Panc1 (cell line): ENCODE data around the gene CEPT1. TPM values are rescaled to one million over a fixed set of nuclear protein-coding genes. Genes with fewer than 3 reads are reported as not detected.

ENCODE experiments used
- ATAC-seq: fragments of 200-7000 bp; cut with Tn5 transposase; 2 replicates; pipeline ENCODE4 v1.9.1; 2020; ENCODE audit warnings: mild to moderate bottlenecking, moderate library complexity
- BruUV-seq: library from RNA; stranded (reverse); fragments of 400-500 nt; replicated peaks from 2 replicates; lab custom pipeline; 2021; lab: Mats Ljungman, UMichigan
- CTCF ChIA-PET: fragments of 300-600 bp; sonication (Branson Sonifier 250); formaldehyde crosslinking; loops from one replicate; lab custom pipeline; 2022; ENCODE audit warnings: antibody characterized with exemption; lab: Charles Lee
- POLR2A ChIA-PET: fragments of 300-600 bp; sonication (Branson Sonifier 250); formaldehyde crosslinking; loops from one replicate; lab custom pipeline; 2022; ENCODE audit warnings: antibody characterized with exemption; lab: Charles Lee
- DNase-seq: peaks from one replicate; pipeline ENCODE4 v3.0.0-alpha.2; 2010; ENCODE audit warnings: low read depth, low spot score
- H3K27ac ChIP-seq: 2 replicates; pipeline ENCODE4 v1.5.1; 2011; ENCODE audit warnings: mild to moderate bottlenecking, low read length, inconsistent platforms
- H3K27me3 ChIP-seq: fragments of 200-500 bp; sonication (Bioruptor generic); 2 replicates; pipeline ENCODE4 v1.6.0; 2014; ENCODE audit warnings: low read length, inconsistent platforms; ENCODE audit not compliant: control insufficient read depth, insufficient read depth
- H3K36me3 ChIP-seq: fragments of 200-500 bp; sonication (Bioruptor generic); 2 replicates; pipeline ENCODE4 v1.5.1; 2014; ENCODE audit warnings: inconsistent platforms, mild to moderate bottlenecking, low read length, moderate library complexity; ENCODE audit not compliant: control insufficient read depth, insufficient read depth
- H3K4me1 ChIP-seq: 2 replicates; pipeline ENCODE4 v1.5.1; 2011; ENCODE audit warnings: inconsistent platforms, mild to moderate bottlenecking, low read length, moderate library complexity; ENCODE audit not compliant: control insufficient read depth, insufficient read depth
- H3K4me3 ChIP-seq, 2 experiments: 2 replicates each; pipeline ENCODE4 v1.5.1; 2011 to 2012; ENCODE audit warnings: low read depth in 2 of 2, low read length in 2 of 2, mild to moderate bottlenecking in 2 of 2, inconsistent platforms in 1 of 2, moderate library complexity in 1 of 2
- H3K9me3 ChIP-seq: fragments of 200-500 bp; sonication (Bioruptor generic); 2 replicates; pipeline ENCODE4 v1.5.1; 2014; ENCODE audit warnings: low read depth, mild to moderate bottlenecking, inconsistent platforms, low read length, moderate library complexity; ENCODE audit not compliant: control insufficient read depth, insufficient read depth
- CTCF ChIP-seq: fragments of 450-650 bp; IDR thresholded peaks from 2 replicates; pipeline ENCODE4 v1.5.1; 2017; ENCODE audit warnings: mild to moderate bottlenecking
- POLR2AphosphoS5 ChIP-seq: IDR thresholded peaks from 2 replicates; pipeline ENCODE4 v1.6.1; 2012; ENCODE audit warnings: mild to moderate bottlenecking, low read depth, low read length, moderate library complexity
- REST ChIP-seq, 2 experiments: IDR thresholded peaks; 2 replicates each; pipeline ENCODE4 v1.6.1; 2011 to 2012; ENCODE audit warnings: low read depth in 2 of 2, control low read depth in 1 of 2, low read length in 1 of 2, mild to moderate bottlenecking in 1 of 2, moderate library complexity in 1 of 2; ENCODE audit not compliant: insufficient read depth in 1 of 2
- SIN3A ChIP-seq: IDR thresholded peaks from 2 replicates; pipeline ENCODE4 v1.6.1; 2012; ENCODE audit warnings: low read depth, mild to moderate bottlenecking, low read length, moderate library complexity, borderline replicate concordance; ENCODE audit not compliant: insufficient read depth
- TCF7L2 ChIP-seq: IDR thresholded peaks from 2 replicates; pipeline ENCODE4 v1.6.1; 2011; ENCODE audit warnings: mild to moderate bottlenecking, low read depth, low read length, inconsistent platforms
- in situ Hi-C: cut with HindIII; loops from 2 replicates; pipeline ENCODE4 v1.10.0; 2016; ENCODE audit warnings: low sequenced_read_pairs, low pct_unique_long_range_greater_than_20kb
- intact Hi-C: fragments of 100-400 bp; cut with micrococcal nuclease; formaldehyde crosslinking; loops from one replicate; pipeline ENCODE4 v1.10.0; 2022; ENCODE audit not compliant: unreplicated experiment
- total RNA-seq: library from RNA; stranded (reverse); gene quantifications from one replicate; pipeline ENCODE4 v1.2.1, GENCODE V29; 2021; ENCODE audit not compliant: unreplicated experiment

Gene CEPT1
- total RNA-seq, 1 experiment from 2014 or later: 21.9 TPM

GRCh38 chr1:111099289-111099688, 40.7 kb upstream of the CEPT1 start:
- Histone ChIP-seq H3K36me3 (no peaks in the 10 kb centered on the region), H3K27me3 (no peaks in the 10 kb centered on the region), H3K4me3 (no peak overlapping the region), H3K9me3 (no peaks in the 10 kb centered on the region), H3K27ac (no peak overlapping the region), H3K4me1 (no peaks in the 10 kb centered on the region)
- no peak for DNase-seq
- in situ Hi-C loops (no loop called here), intact Hi-C loops (no loop called here)
- no TSS peak for BruUV-seq
- ChIA-PET POLR2A (no interaction called here), CTCF (no interaction called here)
- no peak for ATAC-seq
- TF ChIP-seq TCF7L2 (no peak), CTCF (no peak), POLR2AphosphoS5 (no peak), SIN3A (no peak), REST (IDR thresholded peaks at IDR 0.05; ENCODE audit: insufficient read depth in 1 of 2, low read depth in 2 of 2, low read length in 1 of 2) (no peak)

- ChIA-PET CTCF (no interaction called here), POLR2A (no interaction called here)
- no peaks in the 10 kb centered on the region for H3K27me3 ChIP-seq
- TF ChIP-seq REST (IDR thresholded peaks at IDR 0.05; ENCODE audit: insufficient read depth in 1 of 2, low read depth in 2 of 2, low read length in 1 of 2) (no peak), CTCF (no peak), SIN3A (no peak), TCF7L2 (no peak), POLR2AphosphoS5 (no peak)
- intact Hi-C loops (no loop called here), in situ Hi-C loops (no loop called here)
- no peaks in the 10 kb centered on the region for H3K4me1 ChIP-seq
- no peak overlapping the region for H3K4me3 ChIP-seq
- no peak for DNase-seq
- H3K9me3 ChIP-seq: no peaks in the 10 kb centered on the region
- no peaks in the 10 kb centered on the region for H3K36me3 ChIP-seq
- no TSS peak for BruUV-seq
- no peak overlapping the region for H3K27ac ChIP-seq
- no peak for ATAC-seq
Observed at GRCh38 chr1:111101854-111102642, 38.0 kb upstream of the CEPT1 start.
